ENCODE results near the gene TPRG1L. TPM values are rescaled to one million over a fixed set of nuclear protein-coding genes. Genes with fewer than 3 reads are reported as not detected.

Gene TPRG1L
- total RNA-seq, 1 donor from 2014 or later, result 40.8 TPM

GRCh38 chr1:3672231-3672970, 47.6 kb downstream of the TPRG1L start:
- TF ChIP-seq CTCF (IDR thresholded peaks at IDR 0.05; ENCODE audit: insufficient read depth, low read length, poor library complexity, severe bottlenecking), result no peak
- no peaks in the 10 kb centered on the region for H3K36me3 ChIP-seq (ENCODE audit: control insufficient read depth, insufficient read depth, low read length)
- H3K27me3 ChIP-seq (ENCODE audit: control insufficient read depth, insufficient read depth, low read length), result peaks cover 31% of the 10 kb centered on the region
- no peak for DNase-seq (ENCODE audit: low read depth)
- no peak overlapping the region for H3K4me3 ChIP-seq (ENCODE audit: low read depth, low read length)

- H3K36me3 ChIP-seq (ENCODE audit: control insufficient read depth, insufficient read depth, low read length), result no peaks in the 10 kb centered on the region
- H3K27me3 ChIP-seq (ENCODE audit: control insufficient read depth, insufficient read depth, low read length), result peaks cover 29% of the 10 kb centered on the region
- H3K4me3 ChIP-seq (ENCODE audit: low read depth, low read length), result no peak overlapping the region
- DNase-seq (ENCODE audit: low read depth), result no peak
- no peak for TF ChIP-seq CTCF (IDR thresholded peaks at IDR 0.05; ENCODE audit: insufficient read depth, low read length, poor library complexity, severe bottlenecking)
Observed at GRCh38 chr1:3672971-3673361, 48.2 kb downstream of the TPRG1L start.

- peaks cover 29% of the 10 kb centered on the region for H3K27me3 ChIP-seq (ENCODE audit: control insufficient read depth, insufficient read depth, low read length)
- no peak for TF ChIP-seq CTCF (IDR thresholded peaks at IDR 0.05; ENCODE audit: insufficient read depth, low read length, poor library complexity, severe bottlenecking)
- no peak overlapping the region for H3K4me3 ChIP-seq (ENCODE audit: low read depth, low read length)
- no peak for DNase-seq (ENCODE audit: low read depth)
- H3K36me3 ChIP-seq (ENCODE audit: control insufficient read depth, insufficient read depth, low read length), result no peaks in the 10 kb centered on the region
Observed at GRCh38 chr1:3673381-3674099, 48.7 kb downstream of the TPRG1L start.

GRCh38 chr1:3674100-3675094, 49.6 kb downstream of the TPRG1L start:
- TF ChIP-seq CTCF (IDR thresholded peaks at IDR 0.05; ENCODE audit: insufficient read depth, low read length, poor library complexity, severe bottlenecking), result no peak
- H3K4me3 ChIP-seq (ENCODE audit: low read depth, low read length), result no peak overlapping the region
- DNase-seq (ENCODE audit: low read depth), result no peak
- peaks cover 30% of the 10 kb centered on the region for H3K27me3 ChIP-seq (ENCODE audit: control insufficient read depth, insufficient read depth, low read length)
- no peaks in the 10 kb centered on the region for H3K36me3 ChIP-seq (ENCODE audit: control insufficient read depth, insufficient read depth, low read length)

GRCh38 chr1:3675436-3675835, 50.6 kb downstream of the TPRG1L start:
- H3K4me3 ChIP-seq (ENCODE audit: low read depth, low read length), result no peak overlapping the region
- no peaks in the 10 kb centered on the region for H3K36me3 ChIP-seq (ENCODE audit: control insufficient read depth, insufficient read depth, low read length)
- peaks cover 30% of the 10 kb centered on the region for H3K27me3 ChIP-seq (ENCODE audit: control insufficient read depth, insufficient read depth, low read length)
- DNase-seq (ENCODE audit: low read depth), result no peak
- no peak for TF ChIP-seq CTCF (IDR thresholded peaks at IDR 0.05; ENCODE audit: insufficient read depth, low read length, poor library complexity, severe bottlenecking)
